CD4-positive, alpha-beta T cell treated with Interleukin-21 for 1 hour (primary cell): Measurements from ENCODE around the gene ADAM10.

Experiments
- DNase-seq: peaks from one replicate; pipeline ENCODE4 v3.0.0-alpha.2; 2020

Gene ADAM10, protein sequence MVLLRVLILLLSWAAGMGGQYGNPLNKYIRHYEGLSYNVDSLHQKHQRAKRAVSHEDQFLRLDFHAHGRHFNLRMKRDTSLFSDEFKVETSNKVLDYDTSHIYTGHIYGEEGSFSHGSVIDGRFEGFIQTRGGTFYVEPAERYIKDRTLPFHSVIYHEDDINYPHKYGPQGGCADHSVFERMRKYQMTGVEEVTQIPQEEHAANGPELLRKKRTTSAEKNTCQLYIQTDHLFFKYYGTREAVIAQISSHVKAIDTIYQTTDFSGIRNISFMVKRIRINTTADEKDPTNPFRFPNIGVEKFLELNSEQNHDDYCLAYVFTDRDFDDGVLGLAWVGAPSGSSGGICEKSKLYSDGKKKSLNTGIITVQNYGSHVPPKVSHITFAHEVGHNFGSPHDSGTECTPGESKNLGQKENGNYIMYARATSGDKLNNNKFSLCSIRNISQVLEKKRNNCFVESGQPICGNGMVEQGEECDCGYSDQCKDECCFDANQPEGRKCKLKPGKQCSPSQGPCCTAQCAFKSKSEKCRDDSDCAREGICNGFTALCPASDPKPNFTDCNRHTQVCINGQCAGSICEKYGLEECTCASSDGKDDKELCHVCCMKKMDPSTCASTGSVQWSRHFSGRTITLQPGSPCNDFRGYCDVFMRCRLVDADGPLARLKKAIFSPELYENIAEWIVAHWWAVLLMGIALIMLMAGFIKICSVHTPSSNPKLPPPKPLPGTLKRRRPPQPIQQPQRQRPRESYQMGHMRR

DNA sequence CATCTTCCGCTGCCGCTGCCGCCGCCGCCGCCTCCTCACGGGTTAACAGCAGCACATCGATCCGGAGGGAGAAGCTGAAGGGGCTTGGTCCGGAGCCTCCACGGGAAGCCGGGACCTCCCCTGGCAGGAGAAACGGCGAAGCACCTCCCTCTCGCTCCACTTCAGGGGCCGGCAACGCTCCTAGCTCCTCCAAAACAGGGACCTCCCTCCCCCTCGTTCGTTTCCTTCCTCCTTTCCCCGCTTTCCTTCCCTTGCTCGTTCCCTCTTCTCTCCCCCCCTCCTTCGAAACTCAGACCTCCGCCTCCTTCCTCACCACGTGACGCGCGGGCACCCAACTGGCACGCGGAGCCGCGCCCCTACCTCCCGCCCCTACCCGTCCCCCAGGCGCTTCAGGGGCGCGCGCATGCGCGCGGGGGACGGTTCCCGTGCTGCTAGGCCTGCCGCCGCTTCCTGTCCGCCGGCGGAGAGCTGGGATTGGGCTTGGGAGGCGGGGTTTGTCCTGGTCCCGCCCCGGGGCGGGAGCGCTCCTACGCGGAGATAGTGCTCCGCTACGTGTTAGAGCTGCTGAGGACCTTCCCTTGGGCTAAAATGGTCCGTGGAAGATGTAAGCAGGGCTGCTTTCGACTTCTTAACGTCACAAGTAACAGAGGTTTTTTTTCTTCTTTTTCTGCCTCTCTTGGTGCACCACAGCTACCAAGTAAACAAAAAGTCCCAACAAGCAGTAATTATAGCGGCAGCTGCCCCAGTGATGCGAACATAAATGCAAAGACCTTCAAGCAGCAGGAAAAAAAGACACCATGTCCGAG is at the start of gene ADAM10:
Gene ADAM10, minus strand, starts transcription at position 176 of the 806 bp plus-strand sequence. Its CDS starts 173 bp downstream, at position 3.
- peak; percentile 98 for DNase-seq

DNA sequence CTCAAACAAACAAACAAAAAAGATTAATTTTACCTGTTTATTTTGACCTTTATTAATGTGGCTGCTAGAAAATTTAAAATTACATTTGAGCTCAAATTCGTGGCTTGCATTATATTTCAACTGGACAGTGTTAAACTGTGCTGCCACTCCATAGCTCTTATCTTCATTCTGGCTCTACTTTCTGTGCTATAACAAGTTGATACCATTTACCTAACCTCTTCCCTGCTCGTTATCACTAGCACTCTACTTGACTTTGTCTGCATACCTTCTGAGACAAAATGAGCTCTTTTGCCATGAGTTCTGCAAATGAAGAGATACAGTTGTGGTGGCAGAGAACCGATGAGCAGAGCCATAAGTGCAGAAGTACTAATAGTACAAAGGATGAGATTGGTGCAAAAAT is 48.0 kb upstream of the ADAM10 start:
- DNase-seq = no peak

DNA sequence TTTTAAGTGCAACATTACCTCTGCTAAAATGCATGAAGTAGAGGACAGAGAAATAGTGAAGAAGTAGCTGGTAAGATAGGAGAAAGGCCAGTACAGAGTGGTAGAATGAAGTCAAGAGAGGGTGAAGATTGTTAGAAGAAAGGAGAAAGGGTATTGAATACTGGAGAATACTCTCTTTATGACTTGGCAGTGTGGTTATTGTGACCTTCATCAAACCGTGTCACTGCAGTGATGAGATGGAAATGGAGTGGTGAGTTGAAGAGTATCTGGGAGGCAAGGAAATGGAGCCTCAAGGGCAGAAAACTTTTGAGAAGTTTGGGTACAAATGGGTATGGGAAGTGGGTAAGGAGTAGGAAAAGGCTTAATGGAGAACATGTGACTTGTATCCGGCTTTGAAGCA is 46.3 kb upstream of the ADAM10 start:
- no peak for DNase-seq

DNA sequence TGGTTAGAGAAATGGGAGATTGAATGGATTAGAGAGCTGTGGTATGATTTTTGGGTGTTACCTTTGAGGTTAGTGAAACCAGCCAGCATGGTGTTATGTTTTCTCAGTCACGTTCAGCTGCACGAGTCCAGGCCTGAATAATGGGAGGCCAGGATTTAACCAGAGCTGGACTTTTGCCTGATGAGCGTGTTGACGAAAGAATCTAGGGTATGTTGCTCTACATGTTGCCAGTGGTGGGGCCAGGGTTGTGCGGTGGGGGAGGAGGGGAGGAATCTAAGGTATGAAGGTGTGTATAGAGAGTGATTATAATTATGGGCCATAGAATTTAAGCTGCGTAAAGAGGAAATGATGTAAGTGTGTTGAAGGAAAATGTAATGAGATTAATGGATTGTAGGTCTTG is 44.4 kb upstream of the ADAM10 start:
- DNase-seq = no peak

DNA sequence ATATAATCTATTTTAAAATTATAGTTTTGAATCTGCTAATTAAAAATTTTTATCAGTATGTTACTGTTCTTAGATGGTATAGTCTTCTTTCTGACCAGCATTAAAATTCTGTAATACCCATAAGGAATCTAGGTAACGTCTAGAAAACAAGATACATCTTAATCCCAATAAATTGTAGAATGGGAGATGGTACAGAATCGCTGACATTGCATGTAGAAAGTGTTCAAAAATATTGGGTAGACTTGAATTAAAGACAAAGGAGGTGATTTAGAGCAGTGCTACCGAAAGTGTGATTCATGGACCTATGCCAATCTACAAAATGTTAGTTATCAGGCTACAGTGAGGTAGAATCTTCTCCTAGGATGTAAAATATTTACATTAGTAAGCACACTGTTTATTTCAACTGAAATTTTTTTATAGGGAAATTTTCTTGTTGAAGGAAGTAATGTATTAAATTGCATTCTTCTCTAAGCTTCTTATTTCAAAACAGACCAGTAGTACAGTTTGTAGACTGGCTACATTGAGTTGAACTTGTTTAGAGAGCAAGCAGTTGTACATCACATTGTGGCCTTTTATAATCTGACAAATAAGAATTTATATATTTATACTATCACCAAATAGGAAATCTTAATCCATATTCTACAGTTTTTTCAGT is 38.7 kb upstream of the ADAM10 start:
- DNase-seq = no peak

DNA sequence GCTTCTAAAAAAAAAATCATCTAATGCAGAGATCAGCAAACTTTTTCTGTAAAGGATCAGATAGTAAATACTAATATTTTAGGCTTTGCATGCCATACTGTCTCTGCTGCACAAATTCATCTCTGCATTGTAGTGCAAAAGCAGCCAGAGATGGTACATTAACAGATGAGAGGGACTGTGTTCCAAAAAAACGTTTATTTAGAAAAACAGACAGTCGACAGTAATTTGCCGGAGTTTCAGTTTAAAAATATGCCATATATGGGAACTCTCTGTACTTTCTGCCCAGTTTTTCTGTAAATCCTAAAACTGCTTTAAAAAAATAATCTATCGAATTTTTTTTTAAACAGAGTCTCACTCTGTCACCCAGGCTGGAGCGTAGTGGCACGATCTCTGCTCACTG is 35.8 kb upstream of the ADAM10 start:
- no peak for DNase-seq

DNA sequence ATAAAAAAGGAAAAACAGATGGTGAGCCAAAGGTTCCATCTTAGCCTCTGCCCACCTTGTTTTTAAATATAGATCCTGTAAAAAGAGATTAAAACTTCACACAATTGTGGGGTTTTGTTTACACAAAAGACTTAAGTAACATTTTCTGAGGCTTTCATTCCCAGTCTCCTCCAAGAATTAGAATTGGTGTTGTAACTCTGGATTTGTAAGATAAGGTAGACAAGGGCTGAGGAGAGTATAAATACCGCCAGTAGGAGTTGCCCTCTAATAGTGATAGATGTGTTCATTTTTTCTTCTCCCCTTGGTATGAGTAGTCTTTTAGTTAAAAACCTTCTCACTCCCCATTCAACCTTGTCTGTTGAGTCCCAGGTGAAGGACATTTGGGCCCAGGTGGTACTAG is 30.0 kb upstream of the ADAM10 start:
- no peak for DNase-seq

DNA sequence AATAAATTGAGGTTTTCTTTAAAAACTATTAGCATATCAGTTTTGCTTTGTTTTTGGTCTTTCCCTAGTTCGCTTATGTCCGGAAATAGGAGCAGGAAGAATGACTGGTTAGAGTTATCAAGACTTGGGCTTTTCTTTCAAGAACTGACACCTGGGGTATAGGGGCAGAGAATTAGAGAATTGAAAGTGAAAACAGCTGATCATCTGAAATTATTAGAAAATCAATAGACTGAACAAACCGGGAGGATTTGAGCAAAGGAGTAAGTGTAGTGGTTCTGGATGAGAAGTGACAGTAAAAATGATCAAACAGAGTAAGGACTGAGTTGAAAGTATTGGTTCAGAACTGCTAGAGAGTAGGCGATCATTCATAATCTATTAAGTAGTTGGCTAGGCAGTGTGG is 27.6 kb upstream of the ADAM10 start:
- DNase-seq = no peak

DNA sequence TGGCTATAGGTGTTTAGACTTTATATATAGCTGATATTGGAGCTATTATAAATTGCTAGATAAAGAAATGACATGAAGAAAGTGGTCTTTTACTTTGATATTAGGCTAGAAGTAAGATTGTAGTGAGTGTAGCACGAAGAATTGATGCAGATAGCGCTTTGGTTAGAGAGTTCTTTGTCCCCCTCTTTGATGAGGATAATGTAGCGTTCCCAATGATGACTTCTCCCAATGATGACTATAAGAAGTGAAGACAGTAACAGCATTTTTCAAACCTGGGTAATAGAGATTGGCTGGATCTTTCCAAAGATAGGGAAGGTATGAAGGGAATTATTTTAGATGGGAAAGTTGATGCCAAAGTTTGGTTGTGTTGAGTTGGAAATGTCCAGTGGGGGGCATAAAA is 25.9 kb upstream of the ADAM10 start:
- no peak for DNase-seq

DNA sequence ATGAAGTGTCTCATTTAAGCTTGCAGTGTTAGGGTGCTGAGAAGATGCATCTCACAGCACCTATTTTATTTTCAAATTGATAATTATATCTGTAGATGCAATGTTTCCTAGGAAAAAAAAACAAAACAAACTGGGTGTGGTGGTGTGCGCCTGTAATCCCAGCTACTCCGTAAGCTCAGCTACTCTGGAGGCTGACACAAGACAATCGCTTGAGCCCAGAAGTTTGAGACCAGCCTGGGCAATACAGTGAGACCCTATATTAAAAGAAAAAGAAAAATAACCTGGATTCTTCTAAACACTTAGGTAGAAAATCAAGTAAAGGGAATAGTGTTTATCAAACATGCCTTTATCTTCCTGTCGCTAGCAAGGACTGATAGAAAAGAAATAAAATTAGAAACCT is 23.5 kb upstream of the ADAM10 start:
- no peak for DNase-seq

DNA sequence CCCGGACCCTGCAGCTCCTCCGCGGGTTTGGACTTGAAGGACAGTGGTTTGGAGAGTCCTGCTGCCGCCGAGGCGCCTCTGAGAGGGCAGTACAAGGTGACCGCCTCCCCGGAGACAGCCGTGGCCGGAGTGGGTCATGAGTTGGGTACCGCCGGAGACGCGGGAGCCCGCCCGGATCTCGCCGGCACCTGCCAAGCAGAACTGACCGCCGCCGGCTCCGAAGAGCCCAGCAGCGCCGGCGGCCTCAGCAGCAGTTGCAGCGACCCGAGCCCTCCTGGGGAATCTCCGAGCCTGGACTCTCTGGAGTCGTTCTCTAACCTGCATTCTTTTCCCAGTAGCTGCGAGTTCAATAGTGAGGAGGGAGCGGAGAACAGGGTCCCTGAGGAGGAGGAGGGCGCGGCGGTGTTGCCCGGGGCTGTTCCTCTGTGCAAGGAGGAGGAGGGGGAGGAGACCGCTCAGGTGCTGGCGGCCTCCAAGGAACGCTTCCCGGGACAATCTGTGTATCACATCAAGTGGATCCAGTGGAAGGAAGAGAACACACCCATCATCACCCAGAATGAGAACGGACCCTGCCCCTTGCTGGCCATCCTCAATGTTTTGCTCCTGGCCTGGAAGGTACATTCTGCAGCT is 22.2 kb upstream of the ADAM10 start:
- peak; percentile 3 for DNase-seq

DNA sequence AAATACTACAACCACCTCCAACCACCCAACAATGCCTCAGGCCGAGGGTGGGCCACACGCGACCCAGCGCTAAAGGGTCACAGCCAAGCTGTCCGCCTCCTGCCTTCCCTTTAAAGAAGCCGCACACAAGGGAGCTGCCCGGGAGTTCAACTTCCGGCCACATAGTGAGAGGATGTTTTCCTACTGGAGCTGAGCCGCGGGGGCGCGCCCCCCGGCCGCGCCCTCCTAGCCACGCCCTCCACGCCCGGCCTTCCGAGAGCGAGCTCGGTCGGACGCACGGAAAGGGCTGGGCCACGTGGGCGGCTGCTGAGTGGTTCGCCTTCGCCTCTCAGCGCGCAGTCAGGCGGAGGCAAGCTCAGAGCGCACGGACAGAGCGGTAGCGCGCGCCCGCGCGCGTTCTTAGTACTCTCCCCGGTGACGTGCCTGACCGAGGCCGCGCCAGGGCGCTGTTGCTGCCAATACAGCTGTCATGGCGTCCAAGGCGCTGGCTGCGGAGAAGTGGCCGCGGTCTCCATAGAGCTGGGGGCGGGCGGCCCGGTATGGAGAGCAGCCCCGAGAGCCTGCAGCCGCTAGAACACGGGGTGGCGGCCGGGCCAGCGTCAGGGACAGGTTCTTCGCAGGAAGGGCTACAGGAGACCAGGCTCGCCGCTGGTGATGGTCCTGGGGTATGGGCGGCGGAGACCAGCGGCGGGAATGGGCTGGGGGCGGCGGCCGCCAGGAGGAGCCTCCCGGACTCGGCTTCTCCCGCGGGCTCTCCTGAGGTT is 21.5 kb upstream of the ADAM10 start, which contains the start of gene MINDY2:
Gene MINDY2, plus strand, starts transcription at position 446 of the 764 bp plus-strand sequence. Its CDS starts 94 bp downstream, at position 540.
- peak; percentile 93 for DNase-seq

DNA sequence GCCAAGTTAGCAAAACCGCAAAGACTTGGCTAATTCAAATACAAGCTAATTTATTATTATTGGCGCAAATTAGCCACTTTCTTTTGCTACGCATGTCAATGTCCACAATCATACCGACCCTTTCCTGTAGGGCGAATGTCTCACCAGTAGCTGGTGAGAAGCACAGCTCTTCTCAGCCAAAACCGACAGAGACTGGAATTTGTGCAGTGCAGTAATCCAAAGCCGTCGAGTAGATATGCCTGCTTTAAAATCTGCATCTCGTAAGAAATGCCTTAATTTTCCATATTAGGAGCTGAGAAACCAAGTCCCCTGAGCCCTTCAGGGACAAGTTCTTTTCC is 21.0 kb upstream of the ADAM10 start:
- DNase-seq = peak; percentile 45

DNA sequence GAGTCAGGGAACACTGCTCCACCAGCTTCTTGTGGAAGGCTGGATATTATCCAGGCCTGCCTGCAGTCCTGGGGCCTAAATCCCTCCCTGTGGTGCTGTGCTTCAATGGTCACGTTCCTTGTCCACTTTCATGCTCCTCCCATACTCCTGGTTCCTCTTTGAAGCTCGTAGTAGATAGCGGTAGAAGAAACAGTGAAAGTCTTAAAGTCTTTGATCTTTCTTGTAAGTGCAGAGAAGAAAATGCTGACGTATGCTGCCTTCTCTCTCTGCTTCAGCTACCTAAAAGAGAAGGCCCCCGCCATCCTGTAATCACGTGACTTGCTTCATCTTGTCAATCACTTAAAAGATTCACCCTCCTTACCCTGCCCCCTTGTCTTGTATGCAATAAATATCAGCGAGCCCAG is 19.1 kb upstream of the ADAM10 start:
- DNase-seq = peak; percentile 10

DNA sequence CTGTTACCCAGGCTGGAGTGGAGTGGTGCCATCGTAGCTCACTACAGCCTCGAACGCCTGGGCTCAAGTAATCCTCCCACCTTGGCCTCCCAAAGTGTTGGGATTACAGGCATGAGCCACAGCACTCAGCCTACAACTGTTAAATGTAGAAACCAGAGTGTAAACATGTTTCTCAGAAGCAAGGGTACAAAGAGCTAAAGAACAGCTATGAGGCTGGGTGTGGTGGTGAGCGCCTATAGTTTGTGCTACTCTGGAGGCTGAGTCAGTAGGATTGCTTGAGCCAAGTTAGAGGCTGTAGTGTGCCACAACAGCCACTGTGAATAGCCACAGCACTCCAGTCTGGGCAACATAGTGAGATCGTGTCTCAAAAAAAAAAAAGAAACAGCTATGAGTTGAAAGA is 16.8 kb upstream of the ADAM10 start:
- DNase-seq = no peak

DNA sequence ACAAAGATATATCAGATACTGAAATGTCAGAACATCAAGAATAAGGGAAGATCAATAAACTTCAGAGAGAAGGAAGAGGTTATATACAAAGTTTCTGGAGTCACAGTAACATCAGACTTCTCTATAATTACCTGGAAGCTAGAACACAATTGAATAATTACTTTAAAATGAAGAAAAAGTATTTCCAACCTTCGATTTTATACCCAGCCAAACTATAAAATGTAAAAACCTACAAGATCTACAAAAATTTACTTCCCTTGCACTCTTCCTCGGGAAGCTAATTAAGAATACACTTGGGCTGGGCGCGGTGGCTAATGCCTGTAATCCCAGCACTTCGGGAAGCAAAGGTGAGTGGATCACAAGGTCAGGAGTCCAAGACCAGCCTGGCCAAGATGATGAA is 15.0 kb upstream of the ADAM10 start:
- DNase-seq = no peak

DNA sequence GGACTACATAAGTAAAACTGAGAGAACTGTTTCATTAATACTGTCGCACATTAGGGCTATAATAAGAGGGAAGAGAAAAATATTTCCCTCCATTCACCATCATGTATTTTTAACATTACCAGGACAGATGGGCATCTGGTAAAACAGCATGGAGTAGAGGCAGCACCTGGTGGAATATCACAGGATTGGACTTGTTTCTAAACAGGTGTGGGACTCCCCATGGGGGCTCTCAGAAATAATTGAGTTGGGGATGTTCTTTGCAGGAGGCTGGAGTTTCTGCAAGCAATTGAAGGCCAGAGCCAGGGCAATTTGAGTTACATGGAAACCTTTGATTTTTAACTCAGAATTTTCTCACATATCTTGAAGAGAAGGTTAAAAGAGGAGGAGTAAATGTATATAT is 13.2 kb upstream of the ADAM10 start:
- no peak for DNase-seq

DNA sequence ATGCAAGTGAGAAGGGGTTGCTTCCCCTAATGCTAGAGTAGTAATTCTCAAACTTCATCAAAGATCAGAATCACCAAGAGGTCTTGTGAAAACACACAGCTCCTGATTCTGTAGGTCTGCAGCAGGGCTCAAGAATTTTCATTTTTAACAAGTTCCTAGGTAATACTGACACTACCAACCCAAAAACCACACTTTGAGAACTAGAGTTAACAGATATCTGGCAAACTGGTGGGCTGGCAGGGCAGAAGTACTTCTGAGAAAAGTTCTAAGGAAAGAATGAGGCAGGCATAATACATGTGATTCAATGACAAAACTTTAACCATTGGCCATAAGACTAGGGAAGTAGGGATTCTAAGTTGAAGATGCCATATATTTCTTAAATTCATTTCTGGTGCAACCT is 12.8 kb upstream of the ADAM10 start:
- DNase-seq = no peak

DNA sequence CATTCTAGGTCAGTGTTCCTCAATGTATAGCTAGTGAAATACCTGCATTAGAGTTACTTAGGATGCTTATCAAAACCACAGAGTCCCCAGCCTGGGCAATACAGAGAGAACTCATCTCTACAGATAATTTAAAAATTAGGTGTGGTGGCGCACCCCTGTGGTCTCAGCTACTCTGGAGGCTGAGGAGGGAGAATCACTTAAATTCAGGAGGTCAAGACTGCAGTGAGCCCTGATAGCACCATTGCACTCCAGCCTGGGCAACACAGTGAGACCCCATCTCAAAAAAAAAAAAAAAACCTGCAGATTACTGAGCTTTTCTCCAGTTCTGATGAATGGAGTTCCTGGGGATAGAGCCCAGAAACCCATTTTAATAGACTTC is 11.5 kb upstream of the ADAM10 start:
- peak; percentile 35 for DNase-seq

DNA sequence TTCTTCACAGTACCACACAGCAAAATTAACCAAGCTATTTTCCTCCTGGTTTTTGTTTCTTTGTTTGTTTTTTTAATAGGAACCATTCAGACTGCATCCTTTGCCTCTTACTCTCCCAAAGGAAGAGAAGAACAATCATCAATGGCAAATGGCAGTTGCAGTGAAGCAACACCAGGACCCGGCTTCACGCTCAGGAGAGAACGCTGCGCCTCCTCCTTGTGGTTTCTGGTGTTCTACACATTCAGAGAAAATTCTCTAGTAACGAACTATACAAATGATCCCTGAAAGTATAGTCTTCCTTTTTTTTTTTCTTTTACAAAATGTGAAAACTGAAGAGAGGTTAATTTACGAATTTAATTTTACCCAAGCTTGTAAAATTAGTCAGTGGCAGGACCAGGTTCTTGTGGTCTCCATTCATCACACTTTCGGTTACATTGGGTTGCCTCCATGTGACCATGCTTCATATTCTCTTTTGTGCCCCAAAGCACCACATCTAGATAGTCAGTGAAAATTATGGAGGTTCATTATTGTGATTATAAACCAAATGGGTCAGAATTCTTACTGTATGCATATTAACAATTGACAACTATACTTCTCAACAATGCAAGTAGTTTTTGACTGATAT is 11.0 kb upstream of the ADAM10 start:
- no peak for DNase-seq

DNA sequence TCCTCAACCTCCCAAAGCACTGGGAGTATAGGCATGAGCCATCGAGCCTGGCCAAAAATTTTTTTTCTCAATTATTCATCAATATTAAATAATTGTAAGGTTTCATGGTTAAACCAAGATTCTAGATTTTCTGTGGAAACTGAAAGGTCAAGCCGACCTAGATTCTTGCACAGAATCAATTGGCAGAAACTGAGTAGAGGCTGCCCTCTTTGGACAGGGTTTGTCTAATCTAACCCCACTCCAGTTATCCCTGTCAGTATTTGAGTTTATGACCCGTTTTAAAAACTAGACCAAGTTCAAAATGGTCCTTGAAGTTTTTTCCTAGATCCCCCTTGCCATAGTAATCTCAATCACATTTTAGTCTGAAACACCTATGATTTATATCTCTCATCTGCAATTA is 8.6 kb upstream of the ADAM10 start:
- DNase-seq = peak; percentile 22
